Measurements from ENCODE around the gene NPEPL1.
"Not testable (repeated sequence)": the region's sequence is repeated elsewhere in the genome, so short reads cannot be mapped to it uniquely, and the experiment has no call there.

NPEPL1 gene

DNA sequence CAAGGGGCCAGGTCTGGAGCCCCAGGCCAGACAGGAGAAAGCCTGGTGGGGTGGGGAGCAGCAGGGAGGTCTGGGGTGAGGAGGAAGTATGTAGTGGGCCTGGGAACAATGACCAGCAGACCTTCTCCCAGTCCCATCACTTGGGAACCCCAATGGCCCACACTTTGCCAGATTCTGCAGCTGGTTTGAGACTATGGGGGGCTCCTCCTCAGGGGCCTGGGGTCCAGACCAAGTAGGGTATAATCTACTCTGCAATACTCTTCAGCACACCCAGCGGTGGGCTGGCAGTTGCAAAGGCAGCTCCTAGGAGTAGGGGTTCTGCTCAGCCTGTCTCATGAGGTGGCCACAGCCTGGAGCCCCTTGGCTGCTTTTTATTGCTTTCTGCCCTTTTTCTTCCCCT lies 52.8 kb downstream of the NPEPL1 start:
- DNase-seq: no peak

DNA sequence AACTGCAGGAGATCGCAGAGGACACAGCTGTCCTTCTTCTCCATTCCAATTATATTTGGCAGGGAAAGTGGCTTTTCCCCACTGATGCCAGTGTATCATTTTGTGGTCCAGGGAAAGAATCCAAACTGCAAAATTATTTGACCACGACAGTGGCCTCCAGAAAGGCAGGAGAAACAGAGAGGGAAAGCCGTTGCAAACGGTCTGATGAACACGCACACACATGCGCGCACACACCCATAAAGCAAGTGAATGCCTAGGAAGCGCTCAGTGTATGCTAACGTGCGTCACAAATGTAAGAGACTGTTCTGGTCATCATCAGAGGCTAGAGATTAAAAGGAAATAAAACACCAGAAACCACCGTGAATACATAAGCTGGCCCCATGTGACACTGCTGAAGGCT lies 54.0 kb downstream of the NPEPL1 start:
- DNase-seq: no peak

DNA sequence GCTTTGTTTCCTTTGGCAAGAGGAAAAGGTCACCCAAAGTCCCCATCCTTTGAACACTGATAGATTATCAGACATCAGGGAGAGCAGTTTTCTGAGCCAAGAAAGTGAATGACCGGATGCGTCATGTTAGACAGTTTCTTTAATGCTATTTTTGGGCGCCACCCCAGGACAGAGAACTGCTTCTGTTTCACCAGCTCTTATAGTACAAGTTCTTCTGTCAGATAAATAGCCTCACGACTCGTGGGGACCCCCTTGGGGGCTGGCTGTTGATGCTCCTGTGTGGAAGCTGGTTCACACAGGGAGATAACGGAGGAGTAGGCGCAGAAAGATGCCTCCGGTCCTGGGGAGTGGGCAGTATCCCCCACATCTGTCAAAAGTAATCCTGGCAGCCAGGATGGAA lies 54.6 kb downstream of the NPEPL1 start:
- no peak for DNase-seq

DNA sequence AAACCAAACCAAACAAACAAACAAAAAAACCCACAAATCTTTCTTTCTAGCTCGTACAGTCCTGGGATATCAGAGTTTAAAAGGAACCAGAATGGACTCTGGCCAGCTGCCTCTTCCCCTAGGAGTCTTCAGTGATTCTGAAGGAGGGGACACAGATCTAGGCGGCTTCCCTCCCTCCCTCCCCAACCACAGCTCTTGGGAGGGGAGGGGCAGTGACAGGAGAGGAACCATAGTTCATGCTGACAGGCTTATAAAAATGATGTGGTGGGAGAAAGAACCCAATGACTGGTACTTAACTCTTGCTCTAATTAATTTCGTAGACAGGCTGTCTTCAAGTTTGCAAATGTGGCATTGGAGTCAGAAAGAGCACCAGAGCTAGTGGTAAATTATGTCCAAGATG lies 56.0 kb downstream of the NPEPL1 start:
- no peak for DNase-seq

DNA sequence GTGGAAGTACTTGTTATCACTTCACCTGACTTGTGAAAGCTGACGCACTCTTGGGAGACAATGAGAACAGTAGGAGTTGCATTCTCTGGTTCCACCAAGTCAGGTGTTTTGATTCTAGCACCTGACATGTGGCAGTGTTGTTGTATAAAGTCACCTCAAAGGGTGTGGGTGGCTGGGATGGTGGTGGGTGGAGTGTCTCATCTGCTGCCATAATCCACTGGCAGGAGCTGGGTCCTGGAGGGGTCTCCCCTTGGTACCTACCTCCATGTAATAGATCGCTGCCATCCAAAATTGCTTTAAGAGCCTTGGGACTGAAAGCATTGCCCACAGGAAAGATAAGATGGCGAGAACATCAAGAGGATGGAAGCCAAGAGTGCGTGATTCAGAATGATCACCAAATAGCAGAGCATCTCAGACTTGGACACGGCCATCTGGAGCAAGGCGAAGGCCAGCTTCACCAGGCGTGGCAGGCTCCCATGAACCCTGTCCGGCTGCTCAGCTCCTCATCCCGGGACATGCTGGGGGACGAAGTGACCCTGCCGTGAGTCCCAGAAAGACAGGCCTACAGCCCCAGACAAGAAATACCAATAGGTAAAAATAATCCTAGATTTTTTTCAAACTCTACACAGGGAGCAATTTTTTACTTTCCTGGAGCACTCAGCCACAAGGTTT lies 56.6 kb downstream of the NPEPL1 start:
- no peak for DNase-seq

DNA sequence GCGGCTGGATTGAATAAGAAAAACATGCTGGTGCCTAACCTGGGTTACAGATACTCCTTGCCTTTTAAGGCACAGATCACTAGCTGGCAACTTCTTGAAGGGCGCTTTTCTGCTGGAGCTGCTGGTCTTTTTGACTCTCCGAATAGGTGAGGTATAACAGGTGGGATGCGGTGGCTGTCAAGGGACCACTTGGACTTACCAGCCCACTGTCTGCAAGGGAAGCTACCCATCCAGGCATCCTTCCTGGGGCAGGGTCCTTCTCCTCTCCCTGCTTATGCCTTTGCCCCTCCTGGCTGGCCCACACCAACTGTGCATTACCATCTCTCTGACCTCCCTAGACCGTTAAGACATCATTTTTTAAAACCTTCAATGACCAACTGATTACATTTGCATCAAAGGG lies 57.4 kb downstream of the NPEPL1 start:
- no peak for DNase-seq

DNA sequence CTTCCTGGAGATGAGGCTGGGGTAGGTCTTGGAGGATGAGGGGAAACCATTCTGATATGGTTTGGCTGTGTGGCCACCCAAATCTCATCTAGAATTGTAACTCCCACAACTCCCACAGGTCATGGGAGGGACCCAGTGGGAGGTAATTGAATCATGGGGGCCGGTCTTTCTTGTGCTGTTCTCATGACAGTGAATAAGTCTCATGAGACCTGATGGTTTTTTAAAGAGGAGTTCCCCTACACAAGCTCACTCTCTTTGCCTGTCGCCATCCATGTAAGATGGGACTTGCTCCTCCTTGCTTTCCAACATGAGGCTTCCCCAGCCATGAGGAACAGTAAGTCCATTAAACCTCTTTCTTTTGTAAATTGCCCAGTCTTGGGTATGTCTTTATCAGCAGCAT lies 58.1 kb downstream of the NPEPL1 start:
- DNase-seq: not testable (repeated sequence)

DNA sequence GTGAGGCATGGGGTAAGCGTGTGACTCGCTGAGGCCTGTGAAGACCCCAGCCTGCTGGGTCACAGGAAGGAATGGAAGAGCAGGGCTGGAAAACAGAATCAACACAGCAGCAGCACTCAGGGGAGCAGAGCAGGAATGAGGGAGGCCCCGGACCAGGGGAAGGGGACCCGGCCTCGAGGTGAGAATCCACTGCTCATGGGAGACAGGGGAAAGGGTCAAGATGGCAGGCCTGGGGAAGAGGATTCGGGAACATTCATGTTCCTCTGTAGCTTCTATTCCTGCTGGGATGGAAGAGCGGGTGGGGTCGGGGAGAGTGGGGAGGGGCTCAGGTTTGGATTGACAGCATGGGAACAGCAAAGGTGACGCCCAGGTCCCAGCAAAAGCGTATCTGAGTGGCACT lies 59.4 kb downstream of the NPEPL1 start:
- no peak for DNase-seq

DNA sequence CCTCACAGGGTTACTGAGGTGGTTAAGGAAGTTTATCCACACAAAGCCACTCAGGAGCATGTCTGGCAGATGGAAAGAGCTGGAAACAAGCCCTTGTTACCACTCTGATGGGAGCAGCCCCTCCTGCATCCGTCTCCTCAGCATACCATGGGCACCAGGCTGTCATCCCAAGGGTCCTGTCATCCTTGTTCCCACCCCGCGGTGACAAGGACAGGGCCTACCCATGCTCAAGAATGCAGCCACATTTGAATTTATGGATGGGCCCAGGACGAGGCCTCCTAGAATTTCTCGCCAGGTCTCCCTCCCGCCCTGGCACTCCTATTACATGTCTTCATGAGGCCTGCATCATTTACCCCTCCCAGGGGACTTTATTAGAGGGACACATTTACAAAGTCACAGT lies 60.0 kb downstream of the NPEPL1 start:
- DNase-seq: no peak

DNA sequence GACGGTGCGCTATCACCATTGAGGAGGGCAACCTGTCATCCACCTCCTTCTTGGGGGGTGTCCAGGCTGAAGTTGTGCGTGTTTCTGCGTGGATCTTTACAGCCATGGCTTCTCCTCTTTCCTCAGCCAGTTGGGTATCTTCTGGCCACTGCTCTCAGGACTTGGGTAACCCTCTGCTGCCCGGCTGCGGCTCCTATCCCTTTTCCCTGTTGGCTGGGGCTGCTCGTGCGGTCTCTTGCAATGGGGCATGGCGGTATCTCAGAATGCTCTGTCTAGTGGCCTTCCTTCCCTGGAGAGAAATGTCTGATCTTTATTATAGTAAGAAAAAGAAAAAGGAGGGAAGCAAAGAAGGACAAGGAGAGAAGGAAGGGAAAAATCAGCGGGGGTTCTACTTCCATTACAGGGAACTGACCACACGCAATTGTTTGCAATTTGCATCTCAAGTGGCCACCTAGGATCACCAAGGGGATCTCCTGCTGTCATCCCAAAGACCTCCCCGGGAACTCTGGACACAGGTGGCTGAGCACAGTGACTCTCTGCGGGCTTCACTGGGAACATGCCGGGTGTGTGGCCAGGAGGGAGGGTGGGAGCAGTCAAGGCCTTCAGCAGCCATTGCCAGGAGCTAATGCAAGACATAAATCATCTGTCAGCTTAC lies 60.8 kb downstream of the NPEPL1 start:
- no peak for DNase-seq

DNA sequence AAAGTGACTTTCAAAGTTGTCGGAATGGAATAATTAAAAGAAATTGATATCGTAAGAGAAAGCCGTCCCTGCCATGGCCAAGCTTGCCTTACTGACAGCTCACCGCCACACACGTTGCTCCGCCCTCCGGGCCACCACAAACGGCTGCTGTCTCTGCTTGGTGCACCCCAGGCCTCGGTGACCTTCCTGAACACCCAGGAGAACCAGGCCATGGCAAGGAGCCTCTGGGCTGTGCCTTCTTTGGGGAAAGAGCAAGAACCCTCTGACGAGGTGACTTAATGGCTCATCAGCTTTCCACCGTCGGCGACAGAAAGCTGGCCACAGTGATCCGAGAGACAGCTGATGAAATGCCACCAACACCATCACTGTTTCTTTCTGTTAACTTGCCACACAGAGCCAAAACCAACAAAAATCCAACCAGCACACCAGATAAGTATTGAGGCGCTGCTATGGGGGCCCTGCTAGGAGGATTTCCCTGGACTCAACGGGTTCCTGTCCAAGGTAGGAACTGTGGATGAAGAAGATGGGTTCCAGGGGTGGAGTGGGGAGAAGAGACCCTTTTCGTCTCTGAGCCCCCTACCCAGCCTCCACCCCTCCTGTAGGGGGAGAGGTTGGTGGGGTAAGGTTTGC lies 61.4 kb downstream of the NPEPL1 start:
- DNase-seq: no peak

DNA sequence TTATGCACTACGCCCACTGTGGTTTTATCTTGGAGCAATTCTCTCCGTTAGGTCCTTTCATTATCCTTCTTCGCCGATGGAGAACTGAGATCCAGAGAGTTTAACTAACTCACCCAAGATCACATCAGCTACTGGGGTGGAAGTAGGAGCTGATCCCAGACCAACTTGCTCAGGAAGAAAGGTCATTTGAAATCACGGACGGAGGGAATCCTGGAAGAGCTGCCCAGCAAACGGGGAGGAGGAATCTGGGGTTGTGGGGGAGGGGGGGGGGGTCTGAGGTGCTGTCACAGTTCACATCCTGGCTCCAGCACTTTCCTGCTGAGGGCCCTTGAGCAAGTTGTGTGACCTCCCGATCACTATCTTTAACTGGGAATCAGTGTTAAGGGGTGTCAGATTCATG lies 62.0 kb downstream of the NPEPL1 start:
- DNase-seq: no peak

DNA sequence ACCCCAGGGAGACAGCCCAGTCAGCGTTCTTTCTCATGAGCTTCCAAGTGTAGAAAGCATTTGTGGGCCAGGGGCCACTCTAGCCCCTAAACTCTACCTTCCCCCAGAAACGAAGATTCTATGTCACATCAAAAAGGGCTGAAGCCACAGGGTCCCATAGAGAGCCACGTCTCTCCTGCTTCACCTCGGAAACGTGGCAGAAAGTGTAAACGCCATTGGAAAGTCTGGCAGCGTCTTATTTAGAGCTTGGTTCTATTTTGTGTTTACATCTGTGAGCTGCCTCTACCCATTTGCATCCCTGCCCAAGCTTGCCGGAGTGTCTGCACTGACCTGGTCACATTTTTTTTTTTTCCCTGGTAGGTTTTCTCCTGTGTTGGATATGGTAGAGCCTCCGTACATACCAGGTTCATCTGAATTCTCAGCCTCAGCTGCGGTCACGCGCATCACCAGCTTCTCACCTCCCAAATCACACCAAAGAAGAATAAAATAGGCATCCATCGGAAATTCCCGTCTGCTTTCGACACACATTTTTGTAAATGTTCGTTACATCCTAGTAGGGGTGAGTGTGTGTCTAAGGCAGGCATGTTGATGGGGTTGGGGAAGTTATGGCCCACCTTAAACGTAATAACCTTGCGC lies 62.6 kb downstream of the NPEPL1 start:
- DNase-seq: no peak

DNA sequence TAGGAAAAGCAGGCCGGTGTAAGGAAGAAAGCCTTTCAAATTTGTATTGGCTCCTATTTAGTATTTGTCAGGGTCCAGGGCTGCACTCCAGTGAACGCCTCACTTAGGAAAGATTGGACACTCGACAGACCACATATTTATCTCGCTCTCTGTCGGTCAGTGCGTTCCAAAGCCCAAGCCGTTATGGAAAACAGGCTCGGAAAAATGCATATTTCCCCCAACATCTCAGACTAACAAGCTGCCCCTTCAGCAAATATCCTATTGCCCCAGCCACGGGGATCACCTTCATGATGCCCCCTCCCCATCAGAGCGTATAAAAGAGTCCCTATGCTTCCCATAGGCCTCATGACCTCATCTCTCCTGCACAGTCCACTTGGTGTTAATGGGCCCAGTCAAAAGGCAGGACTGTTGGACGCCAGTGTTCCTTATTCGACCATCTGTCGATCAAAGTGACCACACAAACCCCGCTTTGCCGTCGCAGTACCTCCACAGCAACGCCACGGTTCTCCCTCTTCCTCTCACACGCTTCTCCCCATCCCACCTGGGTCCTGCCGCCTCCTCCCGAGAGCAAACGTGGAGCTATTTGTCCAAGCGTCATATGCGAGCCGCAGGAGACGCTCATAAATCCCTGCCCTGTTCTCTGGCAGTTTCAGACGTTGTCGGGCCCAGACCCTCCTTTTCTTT lies 63.3 kb downstream of the NPEPL1 start:
- no peak for DNase-seq

DNA sequence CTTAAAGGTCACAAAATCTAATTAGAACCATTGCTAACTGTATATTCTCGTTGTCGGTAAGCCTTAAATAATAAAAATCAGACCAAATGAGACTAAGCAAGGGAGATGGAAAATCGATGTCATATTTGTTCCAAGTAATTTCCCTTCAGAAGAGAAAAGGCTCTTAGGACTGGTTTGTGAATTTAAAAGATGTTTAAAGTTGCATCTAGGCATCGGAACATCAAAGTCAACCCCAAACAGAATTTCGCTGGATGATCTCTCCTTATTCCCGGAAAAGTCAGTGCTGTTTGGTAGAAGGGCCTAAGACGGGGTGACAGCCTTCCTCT lies 63.8 kb downstream of the NPEPL1 start:
- DNase-seq: no peak

DNA sequence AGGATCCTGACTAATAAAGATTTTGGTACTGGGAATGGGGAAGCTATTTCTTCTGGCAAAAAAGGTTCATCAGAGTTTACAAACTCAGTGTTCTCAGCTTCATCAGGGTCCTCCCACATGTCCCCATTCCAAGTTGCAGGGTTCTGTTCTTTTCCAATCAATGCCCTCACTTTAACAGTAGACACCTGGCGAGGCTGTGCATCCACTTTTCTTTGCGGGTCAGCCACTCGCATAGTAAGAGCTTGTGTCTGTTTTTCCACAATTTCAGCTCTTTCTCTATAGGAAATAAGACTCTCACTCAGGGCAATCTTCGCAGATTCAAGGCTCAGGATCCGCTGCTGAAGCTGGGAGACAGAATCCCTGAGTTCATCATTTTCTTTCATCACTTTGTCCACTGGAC lies 65.0 kb downstream of the NPEPL1 start:
- not testable (repeated sequence) for DNase-seq

DNA sequence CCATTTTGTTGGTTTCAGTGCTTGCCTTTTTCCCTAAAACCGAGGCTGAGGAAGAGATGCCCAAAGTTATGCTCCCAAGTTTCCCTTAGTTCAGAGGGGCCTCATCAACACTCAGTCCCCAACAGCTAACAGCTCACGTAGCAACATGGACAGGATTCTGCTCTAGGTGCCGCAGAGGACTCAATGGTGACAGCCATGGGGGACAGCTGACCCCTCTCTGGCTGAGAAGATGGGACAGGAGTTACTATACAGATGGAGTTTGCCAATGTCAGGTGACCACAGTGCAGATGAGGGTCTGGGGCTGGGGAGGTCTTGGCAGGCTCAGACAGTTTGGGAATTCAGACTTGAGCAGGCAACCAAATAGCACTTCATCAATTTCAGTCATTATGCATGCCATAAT lies 67.3 kb downstream of the NPEPL1 start:
- no peak for DNase-seq

DNA sequence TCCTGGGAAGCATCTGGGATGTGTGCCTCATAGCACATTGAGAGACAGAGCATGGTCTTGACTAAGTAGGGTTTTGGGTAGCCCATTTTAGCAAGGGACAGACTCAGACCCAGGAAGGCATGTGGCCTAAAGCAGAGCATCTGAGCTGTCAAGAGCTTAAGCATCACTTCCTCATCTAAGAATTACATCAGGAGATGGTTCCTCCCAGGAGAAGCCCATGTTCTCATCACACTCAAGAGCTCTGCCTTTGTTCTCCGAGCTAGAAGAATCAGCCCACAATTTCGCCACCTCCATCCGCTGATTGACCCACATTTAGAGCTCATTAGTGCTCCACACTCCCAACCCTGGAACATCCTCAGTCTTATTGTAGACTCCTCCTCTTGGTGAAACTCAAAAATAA lies 68.3 kb downstream of the NPEPL1 start:
- DNase-seq: no peak

DNA sequence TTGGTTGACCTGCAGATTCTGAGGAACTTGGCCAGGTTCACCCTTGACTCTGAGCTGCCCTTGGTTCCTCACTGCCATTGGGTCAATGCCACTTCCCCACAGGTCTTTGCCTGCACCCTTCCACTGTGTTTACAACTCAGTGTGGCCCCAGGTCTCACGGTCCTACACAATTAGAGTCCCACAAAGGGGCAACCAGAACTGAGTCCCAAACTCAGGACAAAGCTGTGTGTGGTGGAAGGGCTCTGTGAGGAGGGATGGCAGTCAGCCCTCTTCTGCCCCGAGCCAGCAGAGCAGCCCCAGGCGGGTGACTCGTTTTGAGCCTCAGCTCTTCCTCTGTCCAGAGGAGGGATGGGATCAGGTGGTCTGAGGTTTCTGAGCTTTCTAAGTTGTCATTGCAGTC lies 69.5 kb downstream of the NPEPL1 start:
- no peak for DNase-seq

DNA sequence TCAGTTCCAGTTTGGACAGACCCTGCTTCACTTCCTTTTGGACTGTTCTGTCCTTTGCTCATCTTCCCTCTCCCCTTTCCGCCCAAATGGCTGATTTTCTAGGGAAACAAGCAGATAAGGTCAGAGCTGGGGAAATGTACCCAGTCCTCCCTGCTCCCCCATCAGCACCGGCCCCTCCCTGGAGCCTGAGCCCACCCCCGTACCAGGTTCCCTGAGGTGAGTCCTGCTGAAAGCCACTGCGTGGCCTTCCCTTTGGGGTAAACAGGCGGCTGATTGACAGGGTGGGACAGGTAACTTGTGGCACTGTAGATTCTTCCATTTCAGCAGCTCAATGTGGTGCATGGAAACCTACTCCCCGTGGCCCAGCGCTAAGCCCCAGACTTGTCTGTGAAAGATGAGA lies 70.5 kb downstream of the NPEPL1 start:
- DNase-seq: no peak
